ENCODE measurements around the gene LDB2.

LDB2 gene

GRCh38 chr4:16577177-16577576, 321.3 kb downstream of the LDB2 start:
- Histone ChIP-seq H3K9me3 (ENCODE audit: insufficient read depth, low read depth, low read length) (no peaks in the 10 kb centered on the region), H2AFZ (ENCODE audit: low read length) (no peak overlapping the region), H3K36me3 (ENCODE audit: insufficient read depth, low read length) (no peaks in the 10 kb centered on the region), H3K4me3 (ENCODE audit: low read length, poor library complexity, severe bottlenecking) (no peak overlapping the region), H3F3A (ENCODE audit: low read depth) (no peaks in the 10 kb centered on the region), H3K27me3 (ENCODE audit: insufficient read depth, low read length, poor library complexity, severe bottlenecking) (no peaks in the 10 kb centered on the region), H4K20me1 (ENCODE audit: insufficient read depth, low read length, poor library complexity, severe bottlenecking) (no peaks in the 10 kb centered on the region), H3K4me2 (ENCODE audit: low read depth, low read length, poor library complexity, severe bottlenecking) (no peak overlapping the region), H3K4me1 (ENCODE audit: insufficient read depth, low read length, poor library complexity, severe bottlenecking) (no peaks in the 10 kb centered on the region), H3K9me2 (replicated peaks; ENCODE audit: low read depth, low read length) (no peaks in the 10 kb centered on the region), H3K79me2 (ENCODE audit: insufficient read depth, low read length) (no peaks in the 10 kb centered on the region), H3K9ac (ENCODE audit: low read depth, low read length, poor library complexity, severe bottlenecking) (no peak overlapping the region)
- TF ChIP-seq, protein P1, sequence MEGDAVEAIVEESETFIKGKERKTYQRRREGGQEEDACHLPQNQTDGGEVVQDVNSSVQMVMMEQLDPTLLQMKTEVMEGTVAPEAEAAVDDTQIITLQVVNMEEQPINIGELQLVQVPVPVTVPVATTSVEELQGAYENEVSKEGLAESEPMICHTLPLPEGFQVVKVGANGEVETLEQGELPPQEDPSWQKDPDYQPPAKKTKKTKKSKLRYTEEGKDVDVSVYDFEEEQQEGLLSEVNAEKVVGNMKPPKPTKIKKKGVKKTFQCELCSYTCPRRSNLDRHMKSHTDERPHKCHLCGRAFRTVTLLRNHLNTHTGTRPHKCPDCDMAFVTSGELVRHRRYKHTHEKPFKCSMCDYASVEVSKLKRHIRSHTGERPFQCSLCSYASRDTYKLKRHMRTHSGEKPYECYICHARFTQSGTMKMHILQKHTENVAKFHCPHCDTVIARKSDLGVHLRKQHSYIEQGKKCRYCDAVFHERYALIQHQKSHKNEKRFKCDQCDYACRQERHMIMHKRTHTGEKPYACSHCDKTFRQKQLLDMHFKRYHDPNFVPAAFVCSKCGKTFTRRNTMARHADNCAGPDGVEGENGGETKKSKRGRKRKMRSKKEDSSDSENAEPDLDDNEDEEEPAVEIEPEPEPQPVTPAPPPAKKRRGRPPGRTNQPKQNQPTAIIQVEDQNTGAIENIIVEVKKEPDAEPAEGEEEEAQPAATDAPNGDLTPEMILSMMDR (conservative IDR thresholded peaks at IDR 0.05; ENCODE audit: low read length), result no peak
- TF ChIP-seq EZH2phosphoT487 (IDR thresholded peaks at IDR 0.05; ENCODE audit: borderline replicate concordance), result no peak

GRCh38 chr4:16574981-16575380, 323.5 kb downstream of the LDB2 start:
- Histone ChIP-seq H3K9me3 (ENCODE audit: insufficient read depth, low read depth, low read length) (no peaks in the 10 kb centered on the region), H3K9ac (ENCODE audit: low read depth, low read length, poor library complexity, severe bottlenecking) (no peak overlapping the region)
- no peak for TF ChIP-seq EZH2phosphoT487 (IDR thresholded peaks at IDR 0.05; ENCODE audit: borderline replicate concordance)

GRCh38 chr4:16573739-16574138, 324.7 kb downstream of the LDB2 start:
- no peak overlapping the region for H3K4me3 ChIP-seq (ENCODE audit: low read length, poor library complexity, severe bottlenecking)
- H2AFZ ChIP-seq (ENCODE audit: low read length), result no peak overlapping the region
- H3K4me2 ChIP-seq (ENCODE audit: low read depth, low read length, poor library complexity, severe bottlenecking), result no peak overlapping the region
- H3K79me2 ChIP-seq (ENCODE audit: insufficient read depth, low read length), result no peaks in the 10 kb centered on the region
- H3K9me2 ChIP-seq (replicated peaks; ENCODE audit: low read depth, low read length), result no peaks in the 10 kb centered on the region
- H3F3A ChIP-seq (ENCODE audit: low read depth), result no peaks in the 10 kb centered on the region
- H4K20me1 ChIP-seq (ENCODE audit: insufficient read depth, low read length, poor library complexity, severe bottlenecking), result no peaks in the 10 kb centered on the region
- H3K27me3 ChIP-seq (ENCODE audit: insufficient read depth, low read length, poor library complexity, severe bottlenecking), result no peaks in the 10 kb centered on the region
- no peak overlapping the region for H3K9ac ChIP-seq (ENCODE audit: low read depth, low read length, poor library complexity, severe bottlenecking)
- no peaks in the 10 kb centered on the region for H3K36me3 ChIP-seq (ENCODE audit: insufficient read depth, low read length)
- H3K4me1 ChIP-seq (ENCODE audit: insufficient read depth, low read length, poor library complexity, severe bottlenecking), result no peaks in the 10 kb centered on the region
- TF ChIP-seq EZH2phosphoT487 (IDR thresholded peaks at IDR 0.05; ENCODE audit: borderline replicate concordance), result no peak
- TF ChIP-seq, protein P1 (conservative IDR thresholded peaks at IDR 0.05; ENCODE audit: low read length), result no peak
- H3K9me3 ChIP-seq (ENCODE audit: insufficient read depth, low read depth, low read length), result no peaks in the 10 kb centered on the region

More at GRCh38 chr4:16574981-16575380, 323.5 kb downstream of the LDB2 start:
- no peaks in the 10 kb centered on the region for H3K27me3 ChIP-seq (ENCODE audit: insufficient read depth, low read length, poor library complexity, severe bottlenecking)
- H3F3A ChIP-seq (ENCODE audit: low read depth), result no peaks in the 10 kb centered on the region
- H3K4me1 ChIP-seq (ENCODE audit: insufficient read depth, low read length, poor library complexity, severe bottlenecking), result no peaks in the 10 kb centered on the region
- no peaks in the 10 kb centered on the region for H3K79me2 ChIP-seq (ENCODE audit: insufficient read depth, low read length)
- no peaks in the 10 kb centered on the region for H3K36me3 ChIP-seq (ENCODE audit: insufficient read depth, low read length)
- no peak overlapping the region for H2AFZ ChIP-seq (ENCODE audit: low read length)
- no peaks in the 10 kb centered on the region for H4K20me1 ChIP-seq (ENCODE audit: insufficient read depth, low read length, poor library complexity, severe bottlenecking)
- H3K4me3 ChIP-seq (ENCODE audit: low read length, poor library complexity, severe bottlenecking), result no peak overlapping the region
- H3K4me2 ChIP-seq (ENCODE audit: low read depth, low read length, poor library complexity, severe bottlenecking), result no peak overlapping the region
- no peaks in the 10 kb centered on the region for H3K9me2 ChIP-seq (replicated peaks; ENCODE audit: low read depth, low read length)

GRCh38 chr4:16573206-16573605, 325.2 kb downstream of the LDB2 start:
- Histone ChIP-seq H3K27me3 (ENCODE audit: insufficient read depth, low read length, poor library complexity, severe bottlenecking) (no peaks in the 10 kb centered on the region), H3K9me3 (ENCODE audit: insufficient read depth, low read depth, low read length) (no peaks in the 10 kb centered on the region), H4K20me1 (ENCODE audit: insufficient read depth, low read length, poor library complexity, severe bottlenecking) (no peaks in the 10 kb centered on the region), H3K4me3 (ENCODE audit: low read length, poor library complexity, severe bottlenecking) (no peak overlapping the region), H2AFZ (ENCODE audit: low read length) (no peak overlapping the region), H3K9me2 (replicated peaks; ENCODE audit: low read depth, low read length) (no peaks in the 10 kb centered on the region), H3F3A (ENCODE audit: low read depth) (no peaks in the 10 kb centered on the region), H3K4me1 (ENCODE audit: insufficient read depth, low read length, poor library complexity, severe bottlenecking) (no peaks in the 10 kb centered on the region), H3K36me3 (ENCODE audit: insufficient read depth, low read length) (no peaks in the 10 kb centered on the region), H3K4me2 (ENCODE audit: low read depth, low read length, poor library complexity, severe bottlenecking) (no peak overlapping the region), H3K79me2 (ENCODE audit: insufficient read depth, low read length) (no peaks in the 10 kb centered on the region), H3K9ac (ENCODE audit: low read depth, low read length, poor library complexity, severe bottlenecking) (no peak overlapping the region)
- no peak for TF ChIP-seq EZH2phosphoT487 (IDR thresholded peaks at IDR 0.05; ENCODE audit: borderline replicate concordance)
- TF ChIP-seq, protein P1 (conservative IDR thresholded peaks at IDR 0.05; ENCODE audit: low read length), result no peak

Measured in Loucy (cell line).